GM21737 (cell line): ENCODE measurements around the gene SH3BP2.

Experiments
- ATAC-seq: cut with Tn5 transposase; IDR thresholded peaks from one replicate; pipeline ENCODE4 v1.9.1; 2021; ENCODE audit warnings: mild to moderate bottlenecking, moderate library complexity; ENCODE audit not compliant: unreplicated experiment

SH3BP2 gene

DNA sequence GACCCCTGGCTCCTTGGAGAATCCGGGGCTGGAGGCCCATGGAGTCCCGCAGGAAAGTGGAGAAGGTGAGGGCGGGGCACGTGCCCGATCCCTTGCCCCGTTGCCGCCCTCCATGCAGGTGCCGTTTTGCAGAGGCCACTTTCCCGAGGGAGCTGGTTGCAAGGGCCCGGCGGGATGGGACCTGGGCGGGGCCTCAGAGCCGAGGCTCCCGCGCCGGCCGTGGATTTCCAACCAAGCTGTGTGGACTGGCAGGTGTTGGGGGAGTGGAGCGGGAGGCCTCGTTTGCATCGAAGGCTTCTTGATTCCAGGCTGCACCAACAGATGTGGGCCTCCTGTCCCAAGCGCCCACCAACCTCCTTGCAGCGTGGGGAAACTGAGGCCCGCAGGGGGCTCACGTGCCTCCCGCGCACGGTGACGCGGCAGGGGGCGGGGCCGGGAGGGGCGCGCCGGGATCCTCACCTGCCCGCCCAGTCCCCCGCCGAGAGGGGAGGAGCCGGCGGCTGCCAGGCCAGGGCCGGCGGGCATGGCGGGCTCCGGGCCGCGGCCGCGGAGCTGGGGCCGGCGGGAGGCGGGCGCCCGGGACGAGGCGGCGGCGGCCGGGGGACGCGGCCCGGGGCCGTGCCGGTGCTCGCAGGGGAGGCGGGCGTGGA lies 24.9 kb downstream of the SH3BP2 start:
- ATAC-seq, result no peak

DNA sequence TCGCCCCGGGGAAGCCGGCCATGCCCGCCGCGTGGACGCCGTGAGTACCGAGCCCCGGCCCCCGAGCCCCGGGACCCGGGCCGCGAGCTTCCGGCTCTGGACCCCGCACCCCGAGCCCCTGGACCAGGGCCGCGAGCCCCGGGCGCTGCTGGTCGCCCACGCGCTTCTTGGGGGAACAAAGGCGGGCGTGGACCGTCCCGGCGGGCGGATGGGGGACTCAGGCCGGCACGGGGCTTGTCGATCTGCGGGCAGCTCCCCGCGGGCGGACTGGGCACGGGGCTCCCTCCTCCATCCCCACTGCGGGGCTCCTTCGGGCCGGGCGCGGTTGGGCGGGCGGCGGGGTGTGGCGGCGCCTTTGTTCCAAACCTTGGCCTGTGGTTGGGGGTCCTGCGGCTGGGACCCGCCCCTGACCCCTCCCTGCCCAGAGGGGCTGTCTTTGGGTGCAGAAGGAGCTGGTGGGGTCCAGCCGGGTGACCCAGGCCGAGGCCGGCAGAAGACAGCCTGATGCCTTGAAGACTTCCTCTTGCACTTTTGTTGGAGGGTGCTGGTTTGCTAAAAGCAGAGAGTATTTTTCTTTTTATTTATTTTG lies 25.6 kb downstream of the SH3BP2 start:
- ATAC-seq, result no peak

DNA sequence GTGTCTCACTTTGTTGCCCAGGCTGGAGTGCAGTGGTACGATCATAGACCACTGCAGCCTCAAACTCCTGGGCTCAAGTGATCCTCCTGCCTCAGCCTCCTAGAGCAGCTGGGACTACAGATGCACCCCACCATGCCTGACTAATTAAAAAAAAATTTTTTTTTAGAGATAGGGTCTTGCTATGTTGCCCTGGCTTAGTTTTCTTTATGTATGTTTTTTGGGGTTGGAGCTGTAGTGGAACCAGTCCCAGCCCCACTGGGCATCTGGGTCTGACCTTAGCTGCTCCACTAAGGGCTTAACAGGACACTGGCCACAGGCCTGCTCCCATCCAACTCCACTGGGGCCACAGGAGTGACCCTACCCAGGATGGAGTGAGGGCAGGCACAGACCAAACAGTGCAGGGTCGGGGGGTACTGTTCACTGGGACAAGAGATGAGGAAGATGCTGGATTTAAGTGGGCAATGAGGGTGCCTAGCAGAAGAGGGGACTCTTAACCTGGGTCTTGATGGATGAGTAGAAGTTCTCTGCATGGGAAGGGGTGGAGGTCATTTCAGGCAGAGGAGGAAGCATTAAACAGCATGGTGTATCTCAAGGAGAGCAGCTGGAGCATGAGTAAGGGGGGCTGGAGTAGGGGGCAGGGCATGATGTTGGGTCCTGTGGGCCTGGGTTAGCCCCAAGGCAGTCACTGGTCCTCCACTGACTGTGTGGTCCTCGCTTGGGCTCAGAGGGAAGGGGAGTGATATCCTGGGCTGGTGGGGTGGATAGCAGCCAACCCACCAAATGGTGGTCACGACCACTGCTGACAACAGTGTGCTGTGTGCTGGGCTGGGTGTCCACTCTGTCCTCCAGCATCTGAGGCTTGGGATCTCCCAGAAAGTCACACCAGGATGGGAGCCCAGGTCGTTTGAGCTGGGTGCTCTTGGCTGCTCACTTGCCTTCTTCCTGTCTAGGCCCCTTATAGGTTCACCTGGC lies 26.6 kb downstream of the SH3BP2 start:
- ATAC-seq, result no peak

DNA sequence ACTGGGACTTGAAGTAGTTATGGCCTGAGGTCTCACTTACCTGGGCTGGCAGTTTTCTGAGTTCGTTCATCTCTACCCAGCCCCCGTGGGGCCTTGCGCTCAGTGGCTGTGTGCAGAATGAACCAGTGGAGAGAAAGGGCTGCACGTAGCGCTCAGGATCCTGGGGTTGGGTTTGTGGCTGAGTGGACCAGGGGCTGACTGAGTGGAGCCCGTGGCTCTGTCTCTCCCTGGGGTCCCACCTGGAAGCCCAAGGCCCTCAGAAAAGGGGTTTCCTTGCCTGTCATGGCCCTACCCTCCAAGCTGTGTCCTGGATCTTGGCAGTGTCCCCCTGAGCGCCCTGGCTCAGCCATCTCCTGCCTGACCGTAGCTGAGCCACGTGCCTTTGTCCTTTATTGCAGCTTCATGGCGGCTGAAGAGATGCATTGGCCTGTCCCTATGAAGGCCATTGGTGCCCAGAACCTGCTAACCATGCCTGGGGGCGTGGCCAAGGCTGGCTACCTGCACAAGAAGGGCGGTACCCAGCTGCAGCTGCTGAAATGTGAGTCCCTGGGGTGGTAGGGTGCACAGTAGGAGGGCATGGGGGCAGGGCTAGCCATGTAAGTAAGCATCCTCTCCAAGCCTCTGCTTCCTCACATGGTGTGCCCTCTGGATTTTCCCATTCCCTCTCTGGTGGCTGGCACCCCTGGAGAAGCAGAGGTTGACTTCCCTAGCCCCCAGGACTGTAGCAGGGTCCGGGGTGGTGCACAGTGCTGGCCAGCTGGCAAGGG lies 27.5 kb downstream of the SH3BP2 start:
- ATAC-seq, result no peak

DNA sequence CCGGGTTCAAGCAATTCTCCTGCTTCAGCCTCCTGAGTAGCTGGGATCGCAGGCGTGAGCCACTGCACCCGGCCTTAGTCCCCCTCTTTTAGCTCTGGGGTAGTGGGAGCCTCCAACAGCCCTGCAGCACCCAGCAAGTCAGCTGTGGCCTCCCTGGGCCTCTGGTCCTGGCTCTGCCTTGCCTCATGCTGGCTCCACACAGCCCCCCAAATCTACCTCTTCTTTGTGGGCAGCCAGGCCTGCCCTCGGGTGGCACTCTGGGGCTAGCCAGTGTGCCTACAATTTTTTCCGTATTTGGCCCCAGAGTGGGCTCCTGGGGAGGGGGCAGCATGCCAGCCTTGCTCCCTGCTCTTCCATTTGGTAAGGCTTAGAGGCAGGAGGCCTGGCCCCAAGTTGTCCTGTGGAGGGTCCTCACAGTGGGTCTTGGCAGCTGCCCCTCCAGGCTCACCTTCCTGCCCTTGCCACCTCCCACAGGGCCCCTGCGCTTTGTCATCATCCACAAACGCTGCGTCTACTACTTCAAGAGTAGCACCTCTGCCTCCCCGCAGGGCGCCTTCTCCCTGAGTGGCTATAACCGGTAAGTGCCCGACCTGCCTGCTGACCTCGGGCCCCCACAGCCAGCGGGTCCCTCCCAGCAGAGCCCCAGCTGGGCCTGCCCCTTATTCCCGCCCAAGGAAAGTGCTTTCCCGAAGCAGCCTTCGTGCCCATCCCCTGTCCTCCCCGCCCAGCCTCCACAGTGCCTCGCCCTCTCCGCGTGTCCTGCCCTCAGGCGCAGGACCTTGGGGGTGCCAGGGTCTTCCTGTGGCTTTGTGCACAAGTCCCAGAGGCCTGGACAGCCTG lies 29.8 kb downstream of the SH3BP2 start:
- ATAC-seq, result no peak

DNA sequence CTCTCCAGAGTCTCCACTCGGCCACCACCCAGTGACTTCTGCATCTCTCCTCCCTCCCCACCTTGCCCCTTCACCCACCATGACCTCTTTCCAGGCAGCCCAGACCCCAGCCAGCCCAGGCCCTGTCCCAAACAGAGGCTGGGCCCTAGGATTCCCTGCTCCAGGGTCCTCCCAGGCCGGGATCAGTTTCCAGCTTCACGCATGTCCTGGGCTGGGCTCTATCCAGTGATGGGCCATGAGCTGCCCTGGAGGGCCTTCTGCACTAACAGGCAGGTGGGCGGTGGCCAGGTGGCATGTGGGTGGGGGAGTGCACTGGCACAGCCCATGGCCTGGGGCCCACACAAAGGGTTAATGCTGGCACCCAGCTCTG lies 30.4 kb downstream of the SH3BP2 start:
- no peak for ATAC-seq

DNA sequence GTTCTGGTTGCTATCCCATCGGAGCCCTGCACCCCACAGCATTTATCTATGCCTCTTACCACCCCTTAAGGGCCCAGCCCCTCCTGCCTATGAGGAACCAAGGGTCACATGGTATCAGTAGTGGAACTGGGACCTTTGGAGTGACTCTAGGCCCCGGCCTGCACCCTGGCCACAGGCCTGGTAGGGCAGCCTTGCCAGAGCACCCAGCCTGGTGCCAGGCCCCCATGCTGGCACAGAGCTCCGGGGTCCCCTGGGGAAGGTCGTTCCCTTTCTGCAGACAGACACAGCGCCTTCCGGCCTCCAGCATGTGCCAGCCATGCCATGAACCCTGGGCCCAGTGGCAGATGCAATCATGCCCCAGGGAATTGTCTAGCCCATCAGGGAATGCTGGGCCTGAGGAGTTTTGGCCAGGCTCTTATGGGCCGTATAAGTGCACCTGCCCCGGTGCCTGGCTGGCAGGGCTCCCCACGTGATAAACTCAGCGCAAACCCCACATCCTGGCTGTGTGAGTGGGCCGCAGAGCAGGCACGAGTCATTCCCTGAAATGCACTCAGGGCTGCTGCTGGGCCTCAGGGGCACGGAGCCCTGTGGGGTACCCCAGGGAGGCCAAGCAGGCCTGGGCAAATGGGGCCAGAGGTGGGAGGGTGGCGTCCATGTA lies 30.9 kb downstream of the SH3BP2 start:
- no peak for ATAC-seq

DNA sequence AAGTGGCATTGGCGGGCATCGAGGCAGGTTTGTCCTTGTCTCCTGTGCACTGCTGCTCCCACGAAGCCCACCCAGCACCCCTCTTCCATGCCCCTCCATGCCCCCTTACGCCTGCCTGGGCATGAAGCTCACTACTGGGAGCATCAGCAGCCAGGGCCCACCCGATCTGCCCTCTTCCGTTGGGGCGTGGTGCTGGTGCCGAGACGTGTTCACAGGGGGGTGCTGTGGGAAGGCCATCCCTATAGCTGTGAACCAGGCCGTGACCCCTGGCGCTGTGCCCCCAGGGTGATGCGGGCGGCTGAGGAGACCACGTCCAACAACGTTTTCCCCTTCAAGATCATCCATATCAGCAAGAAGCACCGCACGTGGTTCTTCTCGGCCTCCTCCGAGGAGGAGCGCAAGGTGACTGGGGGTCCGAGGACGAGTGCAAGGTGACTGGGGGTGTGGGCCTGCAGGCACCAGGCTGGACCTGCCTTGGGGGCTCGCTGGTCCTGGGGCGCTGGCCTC lies 31.5 kb downstream of the SH3BP2 start:
- ATAC-seq, result no peak

DNA sequence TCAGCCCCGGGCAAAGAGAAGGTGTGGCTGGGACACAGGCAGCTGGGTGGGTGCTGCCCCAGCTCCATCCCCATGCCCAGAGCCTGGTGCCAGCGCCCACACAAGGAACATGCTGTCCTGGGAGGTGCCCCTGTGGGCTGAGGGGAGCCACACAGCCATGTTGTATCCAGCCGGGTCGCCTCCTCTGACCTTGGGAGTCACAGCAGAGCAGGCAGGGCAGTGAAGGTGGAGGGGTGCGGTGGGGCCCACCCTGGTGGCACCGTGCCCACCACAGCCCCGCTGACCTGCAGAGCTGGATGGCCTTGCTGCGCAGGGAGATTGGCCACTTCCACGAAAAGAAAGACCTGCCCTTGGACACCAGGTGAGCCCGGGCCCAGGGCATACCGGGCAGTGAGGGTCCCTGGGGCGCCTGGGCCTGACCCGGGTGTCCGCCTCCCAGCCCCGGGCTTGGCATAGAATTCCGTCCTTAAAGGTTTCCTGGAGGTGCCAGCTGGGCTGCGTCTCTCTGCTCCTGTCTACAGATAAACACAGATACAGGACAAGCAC lies 32.0 kb downstream of the SH3BP2 start:
- ATAC-seq, result no peak

DNA sequence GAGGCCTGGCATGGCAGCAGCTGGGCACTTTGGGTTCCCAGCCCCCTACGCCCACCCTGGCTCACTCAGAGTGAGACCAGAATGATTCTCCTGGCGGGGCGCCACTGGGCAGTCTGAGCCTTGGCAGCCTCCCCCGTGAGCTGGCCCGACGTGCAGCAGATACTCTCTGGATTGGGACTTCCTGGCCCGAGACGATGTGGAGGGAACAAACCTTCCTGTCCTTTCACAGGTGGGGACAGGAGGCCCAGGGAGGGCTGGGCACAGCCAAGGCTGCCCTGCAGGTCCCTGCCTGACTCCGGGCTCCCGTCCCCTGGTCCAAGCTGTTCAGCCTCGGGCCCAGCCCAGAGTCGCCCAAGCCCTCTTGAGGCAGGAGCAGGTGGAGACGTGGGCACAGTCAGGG lies 32.9 kb downstream of the SH3BP2 start:
- no peak for ATAC-seq

DNA sequence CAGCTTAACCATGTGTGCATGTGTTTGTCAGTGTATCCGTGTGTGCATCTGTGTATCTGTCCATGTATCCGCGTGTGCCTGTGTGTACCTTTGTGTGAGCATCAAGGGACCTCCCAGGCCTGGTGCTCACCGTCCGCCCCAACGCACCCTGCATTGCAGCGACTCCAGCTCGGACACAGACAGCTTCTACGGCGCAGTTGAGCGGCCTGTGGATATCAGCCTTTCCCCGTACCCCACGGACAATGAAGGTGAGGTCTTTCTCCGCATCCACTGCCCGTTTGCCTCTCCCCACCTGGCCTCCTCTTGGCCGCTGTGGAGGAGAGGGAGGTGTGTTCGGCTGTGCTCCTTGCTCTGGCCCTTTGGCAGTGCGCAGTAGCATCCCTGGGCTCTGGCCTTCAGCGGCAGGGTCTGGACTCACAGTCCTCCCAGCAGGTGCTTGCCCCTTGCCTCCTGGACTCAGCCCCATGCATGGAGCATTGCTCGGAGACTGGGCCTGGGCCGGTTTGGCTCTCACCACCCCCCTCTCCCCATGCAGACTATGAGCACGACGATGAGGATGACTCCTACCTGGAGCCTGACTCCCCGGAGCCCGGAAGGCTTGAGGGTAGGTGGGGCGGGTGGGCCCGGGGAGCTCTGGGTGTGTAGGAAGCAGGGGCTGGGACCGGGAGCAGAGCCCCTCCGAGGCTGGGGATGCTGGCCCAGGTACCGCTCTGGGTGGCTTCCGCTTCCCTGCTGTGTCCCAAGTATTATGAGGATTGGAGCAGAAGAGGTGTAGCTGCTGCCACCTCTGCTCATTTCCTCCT lies 34.4 kb downstream of the SH3BP2 start:
- no peak for ATAC-seq

DNA sequence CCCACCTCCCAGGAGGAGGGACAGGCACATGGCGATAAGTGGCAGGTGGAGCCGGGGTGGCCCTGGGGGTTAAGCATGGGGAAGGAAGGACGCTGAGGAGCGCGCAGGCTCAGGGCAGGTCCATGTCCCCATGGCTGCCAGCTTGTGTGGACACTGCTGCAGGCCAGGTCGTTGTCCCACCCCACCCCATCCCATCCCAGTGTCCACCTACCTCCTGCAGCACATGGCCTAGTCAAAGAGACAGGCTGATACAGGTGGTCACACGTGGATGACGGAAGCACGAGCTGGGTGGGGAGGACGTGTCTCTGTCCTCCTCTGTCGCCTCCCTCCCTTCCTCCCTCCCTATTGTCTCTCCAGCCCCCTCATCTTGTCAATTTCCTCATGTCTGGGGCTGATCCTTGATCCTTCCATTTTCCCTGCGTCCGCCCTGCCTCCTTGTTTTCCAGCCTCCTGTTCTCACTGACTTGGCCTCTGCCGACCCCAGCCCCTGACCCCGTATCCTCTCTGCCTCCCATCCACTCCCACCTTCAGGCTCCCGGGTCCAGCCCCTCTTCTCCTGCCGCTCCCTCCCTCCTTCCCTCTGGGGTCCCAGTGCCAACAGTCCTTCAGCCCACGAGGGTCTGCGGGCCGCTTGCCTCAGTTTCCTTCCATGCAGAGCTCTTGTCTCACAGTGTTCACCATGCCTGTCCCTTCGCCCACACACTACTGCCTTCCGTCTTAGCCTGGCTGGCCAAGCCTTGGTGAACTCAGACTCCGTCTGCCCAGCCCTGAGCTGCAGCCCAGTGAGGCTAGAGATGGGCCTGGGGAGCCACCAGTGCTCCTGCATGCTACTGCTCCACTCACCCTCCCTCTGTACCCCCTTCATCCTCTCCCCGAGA lies 35.2 kb downstream of the SH3BP2 start:
- ATAC-seq, result no peak

DNA sequence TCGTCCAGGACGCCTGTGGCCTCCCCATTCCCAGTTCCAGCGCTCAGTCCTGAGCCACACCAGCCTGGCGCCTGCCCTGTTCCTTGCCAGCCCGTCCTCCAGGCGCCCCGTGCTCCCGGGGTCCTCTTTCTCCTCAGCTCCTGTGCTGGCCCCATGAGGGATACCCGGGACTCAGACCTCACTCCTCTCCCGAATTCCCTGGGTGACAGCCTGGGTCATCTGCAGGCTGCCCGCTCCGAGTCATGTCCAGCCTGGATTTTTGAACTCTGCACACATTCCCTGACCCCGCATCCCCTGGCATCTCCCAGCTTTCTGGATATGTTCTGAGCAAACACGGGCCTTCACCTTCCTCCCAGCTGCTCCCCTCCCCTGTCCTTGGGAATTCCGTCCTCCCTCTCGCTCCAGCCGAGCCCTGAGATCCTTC lies 35.9 kb downstream of the SH3BP2 start:
- ATAC-seq, result no peak

DNA sequence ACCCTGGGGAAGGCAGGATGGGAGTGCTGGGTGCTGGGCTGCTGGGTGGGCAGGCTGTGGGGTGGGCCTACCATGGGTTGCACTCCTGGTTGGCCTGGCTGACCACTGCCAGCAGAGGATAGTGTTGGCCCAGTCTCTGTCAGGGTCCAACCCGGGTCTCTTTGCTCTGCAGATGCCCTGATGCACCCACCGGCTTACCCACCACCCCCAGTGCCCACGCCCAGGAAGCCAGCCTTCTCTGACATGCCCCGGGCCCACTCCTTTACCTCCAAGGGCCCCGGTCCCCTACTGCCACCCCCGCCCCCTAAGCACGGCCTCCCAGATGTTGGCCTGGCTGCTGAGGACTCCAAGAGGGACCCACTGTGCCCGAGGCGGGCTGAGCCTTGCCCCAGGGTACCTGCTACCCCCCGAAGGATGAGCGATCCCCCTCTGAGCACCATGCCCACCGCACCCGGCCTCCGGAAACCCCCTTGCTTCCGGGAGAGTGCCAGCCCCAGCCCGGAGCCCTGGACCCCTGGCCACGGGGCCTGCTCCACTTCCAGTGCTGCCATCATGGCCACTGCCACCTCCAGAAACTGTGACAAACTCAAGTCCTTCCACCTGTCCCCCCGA lies 36.5 kb downstream of the SH3BP2 start:
- ATAC-seq, result no peak

DNA sequence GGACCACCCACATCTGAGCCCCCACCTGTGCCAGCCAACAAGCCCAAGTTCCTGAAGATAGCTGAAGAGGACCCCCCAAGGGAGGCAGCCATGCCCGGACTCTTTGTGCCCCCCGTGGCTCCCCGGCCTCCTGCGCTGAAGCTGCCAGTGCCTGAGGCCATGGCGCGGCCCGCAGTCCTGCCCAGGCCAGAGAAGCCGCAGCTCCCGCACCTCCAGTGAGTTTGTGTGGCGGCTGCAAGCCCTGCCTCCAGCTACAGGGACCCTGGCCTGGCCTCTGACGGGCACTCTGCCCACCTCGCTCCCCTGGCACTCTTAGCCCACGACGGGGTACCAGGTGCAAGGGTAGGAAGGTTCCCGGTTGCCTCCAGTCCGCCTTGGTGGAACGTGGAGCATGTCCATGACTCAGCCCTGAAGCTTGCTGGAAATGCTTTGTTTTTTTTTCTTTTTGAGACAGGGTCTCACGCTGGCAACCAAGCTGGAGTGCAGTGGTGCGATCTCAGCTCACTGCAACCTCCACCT lies 37.1 kb downstream of the SH3BP2 start:
- ATAC-seq, result no peak

DNA sequence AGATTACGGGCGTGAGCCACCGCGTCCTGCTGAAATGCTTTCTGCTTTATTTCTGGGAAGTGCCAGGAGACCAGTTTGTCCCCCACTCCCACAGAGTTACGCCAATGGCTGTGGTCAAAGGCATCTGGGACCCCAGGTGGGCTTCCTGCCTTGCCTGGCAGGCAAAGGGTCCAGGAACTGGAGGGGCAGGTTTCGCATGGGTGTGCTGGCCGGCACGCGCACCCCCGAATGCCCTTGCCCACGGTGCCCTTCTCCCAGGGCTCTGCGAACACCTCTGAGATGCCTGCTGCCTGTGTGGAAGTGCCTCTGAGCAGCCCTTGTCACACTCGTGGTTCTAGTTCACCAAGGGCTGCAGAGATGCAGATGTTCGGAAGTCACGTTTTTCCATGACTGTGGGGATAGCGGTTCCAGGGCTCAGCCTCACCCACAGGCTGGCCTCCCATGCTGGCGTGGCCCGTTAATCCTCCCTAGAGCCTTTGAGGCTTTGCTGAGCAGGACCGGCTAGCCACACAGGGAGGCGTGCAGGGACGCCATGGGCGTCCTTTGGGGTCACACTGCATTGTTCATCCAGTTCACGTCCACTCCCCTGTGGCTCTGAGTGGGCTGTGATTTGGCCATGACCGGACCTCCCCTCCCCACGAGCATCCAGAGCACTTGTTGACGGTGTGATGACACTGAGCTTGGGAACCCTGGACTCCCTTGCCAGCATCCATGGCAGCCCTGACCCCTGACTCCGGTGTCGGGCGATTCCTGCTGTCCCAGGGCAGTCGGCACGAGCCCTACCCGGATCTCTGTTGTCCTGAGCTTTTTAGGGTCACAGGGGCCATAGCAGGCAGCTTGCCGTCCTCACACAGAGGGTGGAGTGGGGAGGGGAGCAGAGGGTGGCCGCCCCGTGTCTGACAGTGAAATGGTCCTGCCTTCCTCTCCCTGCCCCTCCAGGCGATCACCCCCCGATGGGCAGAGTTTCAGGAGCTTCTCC lies 38.0 kb downstream of the SH3BP2 start:
- no peak for ATAC-seq
